ENCODE results near the gene RAB39A.

DNA sequence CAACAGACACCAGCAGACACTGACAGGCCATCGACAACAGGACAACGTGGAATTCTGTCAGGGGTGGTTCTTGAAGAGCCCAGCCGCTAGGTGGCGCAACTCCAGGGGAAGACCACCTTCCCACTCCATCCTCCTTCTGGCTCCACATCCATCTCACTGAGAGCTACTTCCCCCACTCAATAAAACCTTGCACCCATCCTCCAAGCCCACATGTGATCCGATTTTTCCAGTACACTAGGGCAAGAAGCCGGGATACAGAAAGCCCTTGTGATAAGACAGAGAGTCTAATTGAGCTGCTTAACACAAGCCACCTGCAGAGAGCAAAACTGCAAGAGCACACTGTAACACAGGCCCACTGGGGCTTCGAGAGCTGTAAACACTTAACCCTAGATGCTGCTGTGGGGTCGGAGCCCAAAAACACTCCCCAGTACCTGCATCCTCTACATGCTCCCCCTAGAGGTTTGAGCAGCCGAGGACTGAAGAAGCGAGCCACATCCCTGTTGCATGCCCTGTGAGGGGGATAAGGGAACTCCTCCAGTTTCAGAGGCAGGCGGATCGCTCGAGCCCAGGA, 11.5 kb upstream of the RAB39A start:
- TF ChIP-seq POLR2A (IDR thresholded peaks at IDR 0.05; ENCODE audit: low read length): no peak
- TF ChIP-seq GATA1 (IDR thresholded peaks at IDR 0.05; ENCODE audit: low read depth, low read length): no peak

Data from erythroblast (primary cell).